Lower lobe of right lung (tissue), 2 donors: ENCODE measurements around the gene ARHGAP22. TPM values are rescaled to one million over a fixed set of nuclear protein-coding genes. Genes with fewer than 3 reads are reported as not detected.
A peak's percentile ranks its signal among the peaks of the same experiment; 100 is the strongest.

Experiments
- ATAC-seq, 2 donors: fragments of 200-7000 bp; cut with Tn5 transposase; one replicate each; pipeline ENCODE4 v1.9.1; 2020 to 2022; ENCODE audit warnings: mild to moderate bottlenecking in 2 of 2, moderate library complexity in 2 of 2
- DNase-seq: peaks from one replicate; pipeline ENCODE4 v3.0.0-alpha.2; 2020
- H3K27ac ChIP-seq: fragments of 200-600 bp; one replicate; pipeline ENCODE4 v1.8.0; 2022
- H3K27me3 ChIP-seq: fragments of 200-600 bp; one replicate; pipeline ENCODE4 v1.8.0; 2022; ENCODE audit warnings: low read depth
- H3K36me3 ChIP-seq: fragments of 200-600 bp; one replicate; pipeline ENCODE4 v1.8.0; 2022; ENCODE audit warnings: mild to moderate bottlenecking
- H3K4me1 ChIP-seq: fragments of 200-600 bp; one replicate; pipeline ENCODE4 v1.8.0; 2022
- H3K4me3 ChIP-seq: fragments of 200-600 bp; one replicate; pipeline ENCODE4 v1.8.0; 2022; ENCODE audit warnings: mild to moderate bottlenecking
- H3K9me3 ChIP-seq: fragments of 200-600 bp; one replicate; pipeline ENCODE4 v1.8.0; 2022
- intact Hi-C: fragments of 100-400 bp; cut with DNase I; formaldehyde crosslinking; loops from one replicate; pipeline ENCODE4 v1.11.0; 2022
- total RNA-seq: library from RNA; stranded (reverse); fragmentation: NEBNext Ultra II Directional; extraction: Animal tissue kit (Norgen Biotek cat#: 25700); gene quantifications from one replicate; pipeline ENCODE4 v1.2.1, GENCODE V29; 2021
- TF ChIP-seq, protein P1 (sequence below): fragments of 200-600 bp; IDR thresholded peaks from one replicate; pipeline ENCODE4 v1.8.0; 2022; ENCODE audit warnings: antibody characterized with exemption, mild to moderate bottlenecking
- donor health status: DM: no; HTN: yes; CAD: no; lungs with severe emphysema.

Gene ARHGAP22
- total RNA-seq, 1 donor from 2014 or later, result 9.6 TPM

GRCh38 chr10:48608976-48609375, 4.1 kb upstream of the ARHGAP22 start:
- Histone ChIP-seq H3K27ac (no peak overlapping the region), H3K27me3 (peaks cover 10% of the 10 kb centered on the region), H3K4me1 (peaks cover 23% of the 10 kb centered on the region), H3K4me3 (no peak overlapping the region), H3K9me3 (no peaks in the 10 kb centered on the region), H3K36me3 (no peaks in the 10 kb centered on the region)
- TF ChIP-seq, protein P1, sequence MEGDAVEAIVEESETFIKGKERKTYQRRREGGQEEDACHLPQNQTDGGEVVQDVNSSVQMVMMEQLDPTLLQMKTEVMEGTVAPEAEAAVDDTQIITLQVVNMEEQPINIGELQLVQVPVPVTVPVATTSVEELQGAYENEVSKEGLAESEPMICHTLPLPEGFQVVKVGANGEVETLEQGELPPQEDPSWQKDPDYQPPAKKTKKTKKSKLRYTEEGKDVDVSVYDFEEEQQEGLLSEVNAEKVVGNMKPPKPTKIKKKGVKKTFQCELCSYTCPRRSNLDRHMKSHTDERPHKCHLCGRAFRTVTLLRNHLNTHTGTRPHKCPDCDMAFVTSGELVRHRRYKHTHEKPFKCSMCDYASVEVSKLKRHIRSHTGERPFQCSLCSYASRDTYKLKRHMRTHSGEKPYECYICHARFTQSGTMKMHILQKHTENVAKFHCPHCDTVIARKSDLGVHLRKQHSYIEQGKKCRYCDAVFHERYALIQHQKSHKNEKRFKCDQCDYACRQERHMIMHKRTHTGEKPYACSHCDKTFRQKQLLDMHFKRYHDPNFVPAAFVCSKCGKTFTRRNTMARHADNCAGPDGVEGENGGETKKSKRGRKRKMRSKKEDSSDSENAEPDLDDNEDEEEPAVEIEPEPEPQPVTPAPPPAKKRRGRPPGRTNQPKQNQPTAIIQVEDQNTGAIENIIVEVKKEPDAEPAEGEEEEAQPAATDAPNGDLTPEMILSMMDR, result no peak
- ATAC-seq (no peak), DNase-seq (no peak)
- intact Hi-C loops, result no loop called here

- ATAC-seq (peak; percentile 73 to 74), DNase-seq (no peak)
- intact Hi-C loops, result no loop called here
Measured at GRCh38 chr10:48608279-48608681, 3.4 kb upstream of the ARHGAP22 start.

GRCh38 chr10:48607356-48608278, 2.7 kb upstream of the ARHGAP22 start:
- ATAC-seq (no peak), DNase-seq (no peak)
- Histone ChIP-seq H3K4me1 (peaks cover 26% of the 10 kb centered on the region), H3K9me3 (no peaks in the 10 kb centered on the region), H3K27me3 (peaks cover 13% of the 10 kb centered on the region), H3K4me3 (no peak overlapping the region), H3K36me3 (no peaks in the 10 kb centered on the region), H3K27ac (no peak overlapping the region)
- intact Hi-C loops, result no loop called here
- TF ChIP-seq, protein P1, result no peak

More at GRCh38 chr10:48608279-48608681, 3.4 kb upstream of the ARHGAP22 start:
- H3K4me3 ChIP-seq, result no peak overlapping the region
- H3K36me3 ChIP-seq, result no peaks in the 10 kb centered on the region
- no peak overlapping the region for H3K27ac ChIP-seq
- no peaks in the 10 kb centered on the region for H3K9me3 ChIP-seq
- H3K27me3 ChIP-seq, result peaks cover 13% of the 10 kb centered on the region
- peaks cover 26% of the 10 kb centered on the region for H3K4me1 ChIP-seq
- TF ChIP-seq, protein P1, result peak; percentile 61

DNA sequence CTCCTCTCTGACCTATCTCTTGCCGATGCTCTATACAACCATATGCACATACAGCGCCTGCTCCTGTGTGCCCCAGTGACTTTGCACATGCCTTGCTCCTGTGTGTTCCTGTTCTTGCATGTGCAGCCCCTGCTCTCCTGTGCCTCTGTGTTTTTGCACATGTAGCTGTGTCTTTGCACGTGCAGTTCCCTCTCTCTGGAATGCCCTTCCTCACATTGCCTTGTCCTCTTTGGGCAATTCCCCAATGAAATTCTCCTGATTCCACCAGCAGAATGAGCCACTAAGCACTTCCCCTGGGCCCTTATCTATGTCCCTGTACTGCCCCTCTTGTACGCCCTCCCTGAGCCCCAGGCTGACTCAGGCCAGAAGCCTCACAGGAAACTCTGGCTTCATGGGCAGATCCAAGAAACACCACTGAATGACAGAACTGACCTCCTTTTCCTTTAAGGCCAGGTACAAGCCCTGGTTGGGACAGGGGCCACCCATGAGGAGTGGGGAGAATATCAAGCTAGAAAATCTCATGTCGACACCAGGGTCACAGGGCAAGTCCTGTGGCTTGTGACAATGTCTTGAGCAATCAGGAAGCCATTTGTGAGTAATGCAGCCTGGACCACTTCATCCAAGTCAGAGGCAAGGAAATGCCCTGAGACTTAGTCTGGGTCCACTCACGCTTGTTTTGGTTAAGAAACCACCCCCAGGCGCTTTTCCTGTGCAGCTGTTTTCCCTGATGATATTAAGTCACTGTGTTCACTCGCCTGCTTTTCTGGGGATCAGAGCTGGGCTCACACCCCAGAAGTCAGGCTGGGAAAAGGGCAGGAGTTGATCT, 1.9 kb upstream of the ARHGAP22 start:
- no peaks in the 10 kb centered on the region for H3K36me3 ChIP-seq
- H3K27ac ChIP-seq, result no peak overlapping the region
- H3K9me3 ChIP-seq, result no peaks in the 10 kb centered on the region
- DNase-seq (no peak), ATAC-seq (peak; percentile 53 to 57)
- H3K4me1 ChIP-seq, result peaks cover 26% of the 10 kb centered on the region
- intact Hi-C loops, result no loop called here
- TF ChIP-seq, protein P1, result no peak
- peaks cover 13% of the 10 kb centered on the region for H3K27me3 ChIP-seq
- no peak overlapping the region for H3K4me3 ChIP-seq

- TF ChIP-seq, protein P1, result no peak
- ATAC-seq (no peak), DNase-seq (no peak)
- H3K4me1 ChIP-seq, result peaks cover 26% of the 10 kb centered on the region
- H3K27me3 ChIP-seq, result peaks cover 13% of the 10 kb centered on the region
- H3K27ac ChIP-seq, result no peak overlapping the region
- intact Hi-C loops, result no loop called here
- no peak overlapping the region for H3K4me3 ChIP-seq
- H3K9me3 ChIP-seq, result no peaks in the 10 kb centered on the region
- H3K36me3 ChIP-seq, result no peaks in the 10 kb centered on the region
Measured at GRCh38 chr10:48605786-48606529, 1.1 kb upstream of the ARHGAP22 start.
